ENCODE results near the gene GINS3. TPM values are rescaled to one million over a fixed set of nuclear protein-coding genes. Genes with fewer than 3 reads are reported as not detected.

GINS3 gene
- total RNA-seq, 4 donors from 2014 or later: 1.5 to 5.8 (median 3.4) TPM

DNA sequence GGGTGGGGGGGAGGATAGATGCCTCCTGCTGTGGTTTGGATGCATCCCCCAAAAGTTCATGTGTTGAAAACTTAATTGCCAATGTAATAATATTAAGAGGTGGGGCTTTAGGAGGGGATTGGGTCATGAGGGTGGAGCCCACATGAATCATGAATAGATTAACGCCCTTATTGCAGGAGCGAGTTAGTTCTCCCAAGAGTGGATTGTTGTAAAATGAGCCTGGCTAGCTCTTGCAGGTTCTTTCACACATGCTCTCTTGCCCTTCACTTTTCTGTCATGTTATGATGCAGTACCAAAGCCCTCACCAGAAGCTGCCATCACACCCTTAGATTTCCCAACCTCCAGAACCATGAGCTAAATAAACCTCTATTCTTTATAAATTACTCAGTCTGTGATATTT lies 52.0 kb downstream of the GINS3 start:
- Histone ChIP-seq H3K36me3 (no peaks in the 10 kb centered on the region), H3K27me3 (no peaks in the 10 kb centered on the region), H3K9me3 (no peaks in the 10 kb centered on the region), H3K4me3 (replicated peaks in 1 of 3) (no peak overlapping the region), H3K27ac (no peak overlapping the region), H3K4me1 (no peaks in the 10 kb centered on the region)
- intact Hi-C loops (cut with DNase I): no loop called here
- no peak for DNase-seq
- WGBS, 2 donors: 75 to 94% methylated on average over 2 of the region's 2 CpGs
- TF ChIP-seq, protein P1, sequence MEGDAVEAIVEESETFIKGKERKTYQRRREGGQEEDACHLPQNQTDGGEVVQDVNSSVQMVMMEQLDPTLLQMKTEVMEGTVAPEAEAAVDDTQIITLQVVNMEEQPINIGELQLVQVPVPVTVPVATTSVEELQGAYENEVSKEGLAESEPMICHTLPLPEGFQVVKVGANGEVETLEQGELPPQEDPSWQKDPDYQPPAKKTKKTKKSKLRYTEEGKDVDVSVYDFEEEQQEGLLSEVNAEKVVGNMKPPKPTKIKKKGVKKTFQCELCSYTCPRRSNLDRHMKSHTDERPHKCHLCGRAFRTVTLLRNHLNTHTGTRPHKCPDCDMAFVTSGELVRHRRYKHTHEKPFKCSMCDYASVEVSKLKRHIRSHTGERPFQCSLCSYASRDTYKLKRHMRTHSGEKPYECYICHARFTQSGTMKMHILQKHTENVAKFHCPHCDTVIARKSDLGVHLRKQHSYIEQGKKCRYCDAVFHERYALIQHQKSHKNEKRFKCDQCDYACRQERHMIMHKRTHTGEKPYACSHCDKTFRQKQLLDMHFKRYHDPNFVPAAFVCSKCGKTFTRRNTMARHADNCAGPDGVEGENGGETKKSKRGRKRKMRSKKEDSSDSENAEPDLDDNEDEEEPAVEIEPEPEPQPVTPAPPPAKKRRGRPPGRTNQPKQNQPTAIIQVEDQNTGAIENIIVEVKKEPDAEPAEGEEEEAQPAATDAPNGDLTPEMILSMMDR (IDR thresholded peaks at IDR 0.05): no peak
- no peak for TF ChIP-seq POLR2A (IDR thresholded peaks at IDR 0.05)

DNA sequence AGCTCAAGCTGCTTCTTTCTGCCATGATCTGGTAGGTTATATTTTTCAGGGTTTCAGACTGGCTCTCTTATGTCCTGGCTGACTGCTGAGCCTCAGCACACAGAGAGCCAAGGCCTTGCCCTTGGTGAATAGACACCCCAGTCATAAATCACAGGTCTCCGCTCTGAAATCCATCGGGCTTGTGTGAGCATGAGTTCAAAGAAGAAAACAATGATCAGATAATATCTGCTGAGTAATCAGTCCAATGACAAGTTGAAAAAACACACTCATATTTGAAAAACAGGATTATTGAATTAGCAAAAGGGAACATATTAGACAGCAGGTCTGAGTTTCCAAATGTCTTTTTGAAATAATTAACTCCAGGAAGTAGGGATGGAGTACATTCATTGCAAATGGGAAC lies 56.6 kb downstream of the GINS3 start:
- TF ChIP-seq, protein P1 (IDR thresholded peaks at IDR 0.05): no peak
- no peak for TF ChIP-seq POLR2A (IDR thresholded peaks at IDR 0.05)
- WGBS, 2 donors: 77 to 83% methylated on average over 2 of the region's 2 CpGs
- no peaks in the 10 kb centered on the region for H3K4me1 ChIP-seq
- H3K27ac ChIP-seq: no peak overlapping the region
- no peaks in the 10 kb centered on the region for H3K9me3 ChIP-seq
- intact Hi-C loops (cut with DNase I): no loop called here
- no peak for DNase-seq
- no peak overlapping the region for H3K4me3 ChIP-seq (replicated peaks in 1 of 3)
- H3K27me3 ChIP-seq: no peaks in the 10 kb centered on the region
- no peaks in the 10 kb centered on the region for H3K36me3 ChIP-seq

DNA sequence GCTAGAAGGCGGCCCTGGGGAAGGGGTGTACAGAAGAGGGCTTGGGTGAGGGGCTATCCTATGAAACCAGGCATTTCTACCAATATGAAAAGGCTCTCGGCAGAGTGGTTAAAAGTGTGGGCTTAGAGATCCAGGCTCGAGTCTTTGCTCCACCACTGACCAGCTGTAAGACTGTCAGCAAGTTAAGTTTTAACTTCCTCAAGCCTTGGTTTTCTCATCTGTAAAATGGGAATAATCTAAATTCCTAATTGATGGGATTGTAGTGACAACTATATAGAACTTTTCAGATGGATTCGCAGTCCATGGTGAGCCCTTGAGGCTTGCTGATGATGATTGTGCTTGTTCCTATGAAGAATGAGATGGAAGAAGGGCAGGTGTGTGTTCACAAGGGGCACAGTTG lies 57.0 kb downstream of the GINS3 start:
- Histone ChIP-seq H3K36me3 (no peaks in the 10 kb centered on the region), H3K4me1 (no peaks in the 10 kb centered on the region), H3K27me3 (no peaks in the 10 kb centered on the region), H3K4me3 (replicated peaks in 1 of 3) (no peak overlapping the region), H3K27ac (no peak overlapping the region), H3K9me3 (no peaks in the 10 kb centered on the region)
- intact Hi-C loops (cut with DNase I): no loop called here
- WGBS, 2 donors: 84 to 87% methylated on average over 4 of the region's 4 CpGs
- no peak for DNase-seq
- TF ChIP-seq, protein P1 (IDR thresholded peaks at IDR 0.05): no peak
- no peak for TF ChIP-seq POLR2A (IDR thresholded peaks at IDR 0.05)

DNA sequence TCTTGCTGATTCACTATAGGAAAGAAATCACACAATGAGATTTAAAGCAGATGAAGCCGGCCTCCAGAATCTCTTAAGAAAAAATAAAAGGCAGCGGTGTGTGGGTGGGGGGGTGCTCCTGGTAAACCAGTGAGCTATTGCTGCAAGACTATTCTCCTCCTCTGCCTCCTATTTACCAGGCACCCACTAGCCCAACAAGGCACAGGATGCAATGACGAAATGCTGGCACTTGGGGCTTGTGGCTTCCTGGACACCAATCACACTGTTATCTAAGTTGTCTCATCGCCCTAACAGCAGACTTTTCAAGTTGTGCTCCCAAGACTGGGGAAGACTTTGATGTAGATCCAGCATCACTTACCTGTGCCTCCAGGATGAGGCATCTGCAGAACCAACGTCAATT lies 57.5 kb downstream of the GINS3 start:
- Histone ChIP-seq H3K27me3 (no peaks in the 10 kb centered on the region), H3K27ac (no peak overlapping the region), H3K36me3 (no peaks in the 10 kb centered on the region), H3K9me3 (no peaks in the 10 kb centered on the region), H3K4me1 (no peaks in the 10 kb centered on the region), H3K4me3 (replicated peaks in 1 of 3) (no peak overlapping the region)
- 73 to 82% methylated on average over 5 of the region's 5 CpGs for WGBS, 2 donors
- DNase-seq: no peak
- no peak for TF ChIP-seq POLR2A (IDR thresholded peaks at IDR 0.05)
- TF ChIP-seq, protein P1 (IDR thresholded peaks at IDR 0.05): no peak
- intact Hi-C loops (cut with DNase I): no loop called here

DNA sequence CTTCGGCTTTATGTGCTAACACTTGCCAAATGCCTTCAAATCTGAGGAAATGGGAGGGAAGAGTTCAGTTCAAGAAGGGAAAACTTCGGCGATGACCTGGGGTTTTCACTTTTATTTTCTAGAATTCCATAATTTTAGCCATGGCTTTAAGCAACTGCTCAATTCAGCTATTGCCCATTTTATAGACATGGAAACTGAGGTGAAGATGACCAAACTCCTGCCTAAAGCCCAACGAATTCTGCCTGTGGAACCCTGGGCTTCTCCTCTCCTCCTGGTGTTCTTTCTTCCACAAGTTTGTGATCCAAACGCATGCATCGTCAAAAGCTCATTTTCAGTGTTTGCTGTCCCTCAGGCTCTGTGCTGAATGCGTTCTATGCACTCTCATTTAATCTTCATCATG lies 58.3 kb downstream of the GINS3 start:
- DNase-seq: no peak
- Histone ChIP-seq H3K27ac (no peak overlapping the region), H3K4me1 (no peaks in the 10 kb centered on the region), H3K9me3 (no peaks in the 10 kb centered on the region), H3K27me3 (no peaks in the 10 kb centered on the region), H3K36me3 (no peaks in the 10 kb centered on the region), H3K4me3 (replicated peaks in 1 of 3) (no peak overlapping the region)
- 83 to 89% methylated on average over 7 of the region's 7 CpGs for WGBS, 2 donors
- TF ChIP-seq POLR2A (IDR thresholded peaks at IDR 0.05): no peak
- TF ChIP-seq, protein P1 (IDR thresholded peaks at IDR 0.05): no peak
- intact Hi-C loops (cut with DNase I): no loop called here
